Measurements from ENCODE around the gene OSER1.
"Not testable (repeated sequence)": the region's sequence is repeated elsewhere in the genome, so short reads cannot be mapped to it uniquely, and the experiment has no call there.

OSER1 gene

GRCh38 chr20:44235702-44236101 lies 25.1 kb upstream of the OSER1 start:
- no peak for DNase-seq (ENCODE audit: low read depth)
- no peak for TF ChIP-seq CTCF (IDR thresholded peaks at IDR 0.05; ENCODE audit: control insufficient read depth, extremely low read depth, insufficient read depth)
- no peak overlapping the region for H3K4me3 ChIP-seq (ENCODE audit: low read depth, low read length)

DNA sequence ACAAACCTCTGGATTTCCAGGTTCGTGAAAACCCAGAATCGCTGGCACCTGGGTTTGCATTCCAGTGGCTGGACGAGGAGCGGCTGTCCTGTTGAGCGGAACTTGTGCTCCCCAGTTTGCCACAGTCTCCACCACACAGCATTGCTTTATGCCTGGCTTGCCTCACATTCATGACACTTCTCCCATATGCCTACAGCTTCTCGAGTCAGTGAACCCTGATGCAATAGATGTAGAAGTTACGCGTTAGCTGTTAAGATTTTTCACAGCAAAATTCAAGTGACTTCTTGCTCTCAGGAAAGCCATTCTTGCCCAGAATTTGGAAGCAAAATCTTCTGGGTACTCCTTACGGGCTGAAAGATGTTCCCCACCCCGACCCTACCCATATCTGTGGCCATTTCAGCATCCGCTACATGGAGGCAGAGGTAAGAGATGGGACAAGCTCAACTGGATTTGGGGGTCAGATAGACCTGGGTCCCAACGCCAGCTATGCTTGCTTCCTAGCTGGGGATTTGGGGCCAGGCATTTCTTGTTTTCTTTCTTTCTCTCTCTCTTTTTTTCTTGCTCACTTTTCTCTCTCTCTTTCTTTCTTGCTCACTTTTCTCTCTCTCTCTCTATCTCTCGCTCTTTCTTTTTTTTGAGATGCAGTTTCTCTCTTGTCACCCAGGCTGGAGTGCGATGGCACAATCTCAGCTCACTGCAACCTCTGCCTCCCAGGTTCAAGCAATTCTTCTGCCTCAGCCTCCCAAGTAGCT lies 24.2 kb upstream of the OSER1 start:
- TF ChIP-seq CTCF (IDR thresholded peaks at IDR 0.05; ENCODE audit: control insufficient read depth, extremely low read depth, insufficient read depth) = no peak
- DNase-seq (ENCODE audit: low read depth) = no peak
- no peak overlapping the region for H3K4me3 ChIP-seq (ENCODE audit: low read depth, low read length)

DNA sequence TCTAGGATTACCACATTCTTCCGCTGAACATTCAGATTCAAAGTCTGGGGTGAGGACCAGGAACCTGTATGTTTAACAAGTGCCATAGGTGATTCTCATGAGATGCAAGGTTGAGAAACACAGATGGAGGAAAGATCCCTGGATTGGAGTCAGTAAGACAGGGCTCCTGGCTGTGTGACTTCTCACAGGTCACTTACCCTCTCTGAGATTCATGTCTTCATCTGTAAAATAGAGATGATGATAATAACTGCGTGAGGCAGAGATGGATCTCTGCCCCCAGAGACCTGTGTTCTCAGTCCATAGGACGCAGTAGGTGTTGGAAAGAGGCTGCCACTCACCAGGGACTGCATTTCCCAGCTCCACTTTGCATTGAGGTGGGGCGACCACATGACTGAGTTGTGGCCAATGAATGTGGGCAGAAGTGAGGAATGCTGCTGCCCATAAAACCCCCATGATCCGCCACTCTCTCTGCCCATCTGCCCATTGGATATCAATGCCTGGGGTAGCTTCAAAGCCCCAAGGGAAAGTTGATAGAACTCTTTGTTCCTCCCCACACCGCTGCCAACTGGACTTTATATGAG lies 23.0 kb upstream of the OSER1 start:
- no peak for DNase-seq (ENCODE audit: low read depth)
- TF ChIP-seq CTCF (IDR thresholded peaks at IDR 0.05; ENCODE audit: control insufficient read depth, extremely low read depth, insufficient read depth) = no peak
- H3K4me3 ChIP-seq (ENCODE audit: low read depth, low read length) = no peak overlapping the region

GRCh38 chr20:44232469-44232856 lies 21.9 kb upstream of the OSER1 start:
- not testable (repeated sequence) for DNase-seq (ENCODE audit: low read depth); H3K4me3 ChIP-seq (ENCODE audit: low read depth, low read length)

GRCh38 chr20:44231713-44232468 lies 21.3 kb upstream of the OSER1 start:
- H3K4me3 ChIP-seq (ENCODE audit: low read depth, low read length) = no peak overlapping the region
- no peak for TF ChIP-seq CTCF (IDR thresholded peaks at IDR 0.05; ENCODE audit: control insufficient read depth, extremely low read depth, insufficient read depth)
- no peak for DNase-seq (ENCODE audit: low read depth)

DNA sequence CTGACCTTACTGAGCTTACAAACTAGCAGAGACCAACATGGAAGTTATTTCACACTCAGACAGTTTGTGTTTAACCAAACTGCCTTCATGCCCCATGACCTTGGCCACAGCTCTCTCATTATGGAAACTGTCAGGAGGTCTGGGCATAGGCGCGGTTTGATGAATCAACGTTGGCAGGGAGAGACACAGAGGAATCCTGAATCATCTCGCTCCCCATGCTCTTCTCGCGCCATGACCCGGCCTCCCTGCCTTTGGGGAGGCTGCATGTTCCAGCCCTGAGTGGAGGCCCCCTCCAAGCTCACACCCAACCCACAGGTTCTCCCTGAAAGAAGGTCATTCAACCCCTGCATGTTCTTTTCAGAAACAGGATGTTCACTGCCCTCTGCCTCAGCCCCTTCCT lies 20.6 kb upstream of the OSER1 start:
- DNase-seq (ENCODE audit: low read depth) = no peak
- H3K4me3 ChIP-seq (ENCODE audit: low read depth, low read length) = no peak overlapping the region
- no peak for TF ChIP-seq CTCF (IDR thresholded peaks at IDR 0.05; ENCODE audit: control insufficient read depth, extremely low read depth, insufficient read depth)

- H3K4me3 ChIP-seq (ENCODE audit: low read depth, low read length) = no peak overlapping the region
- TF ChIP-seq CTCF (IDR thresholded peaks at IDR 0.05; ENCODE audit: control insufficient read depth, extremely low read depth, insufficient read depth) = no peak
- no peak for DNase-seq (ENCODE audit: low read depth)
Observed at GRCh38 chr20:44228465-44229258, 18.1 kb upstream of the OSER1 start.
